Peyer's patch (tissue), 4 donors: ENCODE results near the gene TNFRSF13B.

Experiments used
- CTCF ChIP-seq, 6 experiments: fragments of 450-650 bp in 4 of 6; fragments of 200-600 bp in 2 of 6; sonication (generic) in 1 of 6; IDR thresholded peaks; one replicate each; pipeline ENCODE4 v1.5.1; 2017 to 2019; ENCODE audit warnings: antibody characterized with exemption in 6 of 6, mild to moderate bottlenecking in 3 of 6, moderate library complexity in 1 of 6
- POLR2A ChIP-seq, 2 donors: fragments of 450-650 bp; IDR thresholded peaks; one replicate each; pipeline ENCODE4 v1.5.1; 2017; ENCODE audit warnings: antibody characterized with exemption in 2 of 2, mild to moderate bottlenecking in 2 of 2, moderate library complexity in 2 of 2

- TF ChIP-seq POLR2A (IDR thresholded peaks at IDR 0.05) (no peak), CTCF (IDR thresholded peaks at IDR 0.05) (no peak)
Measured at GRCh38 chr17:17019891-17020456, 48.1 kb upstream of the TNFRSF13B start.
